HG03521 (cell line): ENCODE measurements around the gene COX4I2.
"Not testable (repeated sequence)": the region's sequence is repeated elsewhere in the genome, so short reads cannot be mapped to it uniquely, and the experiment has no call there.

Experiments
- ATAC-seq: cut with Tn5 transposase; IDR thresholded peaks from one replicate; pipeline ENCODE4 v1.9.1; 2021; ENCODE audit warnings: mild to moderate bottlenecking, moderate library complexity; ENCODE audit not compliant: unreplicated experiment

Gene COX4I2

DNA sequence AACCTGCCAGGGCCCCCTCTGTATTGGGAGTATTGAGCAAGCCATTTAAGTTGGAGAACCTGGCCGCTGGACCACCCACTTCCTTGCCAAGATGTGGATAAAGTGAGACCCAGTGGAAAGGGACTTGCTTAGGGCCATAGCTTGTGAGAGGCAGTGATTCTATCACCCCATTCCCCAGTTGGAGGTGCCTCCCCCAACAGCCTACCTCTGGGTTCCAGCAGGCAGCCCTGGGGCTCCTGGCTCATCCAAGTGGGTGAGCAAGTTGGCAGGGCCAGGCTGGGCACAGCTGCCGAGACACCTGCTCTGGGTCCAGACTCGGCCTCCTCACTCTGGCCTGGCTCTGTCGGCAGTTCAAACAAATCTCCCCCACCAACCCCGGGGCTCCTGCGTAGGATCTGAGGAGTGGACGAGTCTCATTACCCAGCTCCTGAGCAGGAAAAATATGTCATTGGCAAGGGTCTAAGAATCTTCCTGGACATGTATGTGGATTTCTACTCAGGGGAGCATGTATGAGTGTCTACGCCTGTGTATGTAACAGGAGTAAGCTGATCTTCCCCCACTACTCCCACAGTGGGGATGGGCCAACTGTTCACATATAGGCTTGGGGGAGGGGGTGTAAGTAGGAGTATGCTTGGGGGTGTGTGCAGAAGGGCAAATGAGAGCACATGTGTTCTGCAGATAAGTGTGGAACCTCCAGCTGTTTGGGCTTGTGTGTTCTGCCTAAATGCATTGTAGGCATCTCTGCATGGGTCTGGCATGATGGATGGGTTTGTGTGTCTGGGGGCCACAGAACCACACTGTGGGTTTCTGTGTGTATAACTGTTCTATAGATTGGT lies 30.7 kb upstream of the COX4I2 start:
- no peak for ATAC-seq

DNA sequence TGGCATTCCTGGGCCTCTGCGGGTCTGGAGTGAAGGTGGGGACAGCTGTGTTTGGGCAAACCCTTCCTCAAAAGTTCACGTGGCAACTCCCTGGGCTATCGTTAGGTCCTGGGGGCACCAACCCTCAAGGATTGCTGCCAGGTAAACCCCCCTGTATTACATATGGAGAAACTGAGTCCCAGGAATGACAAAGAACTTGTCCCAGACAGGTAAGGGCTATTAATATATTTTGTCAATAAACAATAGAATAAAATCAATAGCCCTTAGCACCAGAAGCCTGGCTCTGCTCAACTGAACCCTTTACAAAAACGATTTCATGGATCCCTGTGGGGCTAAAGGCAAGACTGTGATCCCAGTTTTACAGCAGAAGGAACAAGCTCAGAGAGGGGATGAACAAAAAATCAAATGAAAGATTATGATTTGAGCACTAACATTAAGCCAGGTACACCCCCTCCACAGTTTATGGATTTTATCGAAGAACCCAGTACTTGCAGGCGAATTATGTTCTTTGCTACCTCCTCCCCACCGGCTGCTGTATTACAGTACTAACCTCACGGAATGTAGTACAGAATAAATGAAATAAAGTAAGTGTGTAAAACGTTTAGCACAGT lies 30.0 kb upstream of the COX4I2 start:
- ATAC-seq, result no peak

DNA sequence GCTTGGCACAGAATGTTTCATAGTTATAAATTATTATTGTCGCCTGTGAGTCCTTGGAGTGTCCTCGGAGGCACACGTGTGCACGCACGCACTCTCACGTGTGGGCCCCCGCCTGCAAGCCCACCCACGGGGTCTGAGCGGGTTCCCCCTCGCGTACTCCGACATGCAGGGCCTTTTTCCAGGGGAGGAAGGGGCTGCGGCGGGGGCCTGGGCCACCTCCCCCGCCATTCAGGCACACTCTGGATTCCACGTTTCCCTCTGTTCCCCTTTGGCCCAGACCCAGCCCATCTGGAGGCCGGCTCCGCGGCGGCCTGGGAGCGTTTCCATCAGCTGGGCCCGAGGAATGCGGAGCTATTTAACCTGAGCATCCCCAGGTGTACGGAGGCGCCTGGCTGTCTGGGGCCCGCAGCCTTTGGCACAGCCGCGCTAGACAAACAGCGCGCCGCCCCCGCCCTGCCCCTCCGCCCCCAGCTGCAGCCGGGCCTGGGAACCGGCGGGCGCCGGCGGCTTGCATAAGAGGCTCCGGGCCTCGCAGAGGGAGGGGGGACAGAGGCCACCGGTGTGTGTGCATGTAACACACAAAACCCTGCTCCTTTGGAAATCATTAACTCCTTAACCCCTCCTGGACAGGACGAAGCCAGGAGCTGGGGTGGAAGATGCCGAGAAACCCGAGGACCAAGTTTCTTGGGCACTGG lies 29.3 kb upstream of the COX4I2 start:
- no peak for ATAC-seq

DNA sequence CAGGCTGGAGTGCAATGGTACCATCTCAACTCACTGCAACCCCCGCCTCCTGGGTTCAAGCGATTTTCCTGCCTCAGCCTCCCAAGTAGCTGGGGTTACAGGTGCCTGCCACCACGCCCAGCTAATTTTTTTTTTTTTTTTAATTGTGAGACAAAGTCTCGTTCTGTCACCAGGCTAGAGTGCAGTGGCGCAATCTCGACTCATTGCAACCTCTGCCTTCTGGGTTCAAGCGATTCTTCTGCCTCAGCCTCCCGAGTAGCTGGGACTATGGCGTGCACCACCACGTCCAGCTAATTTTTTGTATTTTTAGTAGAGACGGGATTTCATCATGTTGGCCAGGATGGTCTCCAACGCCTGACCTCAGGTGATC lies 25.5 kb upstream of the COX4I2 start:
- not testable (repeated sequence) for ATAC-seq

DNA sequence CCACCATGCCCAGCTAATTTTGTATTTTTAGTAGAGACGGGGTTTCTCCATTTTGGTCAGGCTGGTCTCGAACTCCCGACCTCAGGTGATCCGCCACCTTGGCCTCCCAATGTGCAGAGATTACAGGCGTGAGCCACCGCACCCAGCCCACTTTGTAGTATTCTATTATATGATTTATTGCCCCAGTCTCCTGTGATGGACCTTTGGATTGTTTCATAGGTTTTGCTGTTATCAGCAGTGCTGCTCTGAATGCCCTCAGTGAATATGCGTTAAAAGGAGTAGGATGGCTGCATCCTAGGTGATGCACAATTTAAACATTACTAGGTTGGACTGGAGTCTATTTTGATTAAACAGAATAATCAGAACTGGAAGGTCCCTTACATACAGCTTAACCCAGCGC lies 22.3 kb upstream of the COX4I2 start:
- no peak for ATAC-seq

DNA sequence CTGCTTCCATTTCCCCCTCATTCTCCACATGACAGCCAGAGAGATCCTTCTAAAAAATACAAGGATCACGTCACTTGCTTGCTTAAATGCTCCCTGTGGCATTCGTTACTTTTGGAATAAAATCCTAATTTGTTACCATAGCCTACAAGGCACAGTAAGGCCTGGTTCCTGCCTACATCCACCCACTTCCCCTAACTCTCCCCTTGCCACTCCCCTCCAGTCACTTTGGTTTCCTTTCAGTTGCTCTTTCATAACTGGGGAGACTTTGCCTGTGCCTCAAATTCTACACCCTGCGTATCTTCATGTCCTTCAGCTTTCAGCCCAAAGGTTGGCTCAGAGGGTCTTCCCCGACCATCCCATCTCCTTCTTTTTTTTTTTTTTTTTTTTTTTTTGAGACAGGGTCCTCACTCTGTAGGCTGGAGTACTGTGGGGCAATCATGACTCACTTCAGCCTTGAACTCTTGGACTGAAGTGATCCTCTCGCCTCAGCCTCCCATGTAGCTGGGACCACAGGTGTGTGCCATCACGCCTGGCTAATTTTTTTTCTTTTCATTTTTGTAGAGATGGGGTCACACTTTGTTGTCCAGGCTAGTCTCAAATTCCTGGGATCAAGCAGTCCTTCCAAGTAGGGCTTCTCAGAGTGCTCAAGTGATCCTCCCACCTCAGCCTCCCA lies 20.1 kb upstream of the COX4I2 start:
- ATAC-seq, result no peak

DNA sequence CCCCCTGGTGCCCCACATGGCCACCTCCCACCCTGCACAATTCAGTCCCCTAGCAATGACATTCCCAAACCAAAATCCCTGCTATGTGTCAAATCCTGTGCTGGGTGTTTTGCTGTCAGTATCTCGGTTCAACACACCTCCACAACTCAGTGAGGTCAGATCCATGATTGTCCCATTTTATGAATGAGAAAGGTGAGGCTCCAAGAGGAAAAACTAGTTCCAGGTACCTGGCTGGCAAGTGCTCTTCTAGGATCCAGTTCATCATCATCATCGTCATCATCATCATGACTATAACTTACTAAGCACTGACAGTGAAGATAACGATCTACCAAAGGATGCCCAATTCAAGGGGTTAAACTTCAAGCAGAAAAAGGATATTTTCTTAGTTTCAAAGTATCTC lies 17.5 kb upstream of the COX4I2 start:
- no peak for ATAC-seq

DNA sequence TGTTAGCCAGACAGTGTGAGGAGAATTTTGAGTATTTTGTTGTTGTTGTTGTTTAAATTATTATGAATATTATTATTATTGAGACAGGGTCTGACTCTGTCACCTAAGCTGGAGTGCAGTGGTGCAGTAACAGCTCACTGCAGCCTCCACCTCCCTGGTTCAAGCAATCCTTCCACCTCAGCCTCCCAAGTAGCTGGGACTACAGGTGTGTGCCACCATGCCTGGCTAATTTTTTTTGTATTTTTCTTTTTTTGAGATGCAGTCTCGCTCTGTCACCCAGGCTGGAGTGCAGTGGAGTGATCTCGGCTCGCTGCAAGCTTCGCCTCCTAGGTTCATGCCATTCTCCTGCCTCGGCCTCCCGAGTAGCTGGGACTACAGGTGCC lies 14.6 kb upstream of the COX4I2 start:
- ATAC-seq, result not testable (repeated sequence)

DNA sequence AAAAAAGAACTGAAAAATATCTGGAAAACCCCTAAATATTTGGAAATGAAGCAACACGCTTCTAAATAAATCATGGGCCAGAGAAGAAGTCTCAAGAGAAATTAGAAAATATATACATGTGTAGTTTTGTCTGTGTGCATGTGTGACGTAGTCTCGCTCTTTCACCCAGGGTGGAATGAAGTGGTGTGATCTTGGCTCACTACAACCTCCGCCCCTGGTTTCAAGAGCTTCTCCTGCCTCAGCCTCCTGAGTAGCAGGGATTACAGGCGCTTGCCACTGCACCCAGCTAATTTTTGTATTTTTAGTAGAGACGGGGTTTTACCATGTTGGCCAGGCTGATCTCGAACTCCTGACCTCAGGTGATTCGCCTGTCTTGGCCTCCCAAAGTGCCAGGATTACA lies 11.2 kb upstream of the COX4I2 start:
- not testable (repeated sequence) for ATAC-seq

DNA sequence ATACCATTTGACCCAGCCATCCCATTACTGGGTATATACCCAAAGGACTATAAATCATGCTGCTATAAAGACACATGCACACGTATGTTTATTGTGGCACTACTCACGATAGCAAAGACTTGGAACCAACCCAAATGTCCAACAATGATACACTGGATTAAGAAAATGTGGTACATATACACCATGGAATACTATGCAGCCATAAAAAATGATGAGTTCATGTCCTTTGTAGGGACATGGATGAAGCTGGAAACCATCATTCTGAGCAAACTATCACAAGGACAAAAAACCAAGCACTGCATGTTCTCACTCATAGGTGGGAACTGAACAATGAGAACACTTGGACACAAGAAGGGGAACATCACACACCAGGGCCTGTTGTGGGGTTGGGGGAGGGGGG lies 9.7 kb upstream of the COX4I2 start:
- ATAC-seq, result not testable (repeated sequence)

DNA sequence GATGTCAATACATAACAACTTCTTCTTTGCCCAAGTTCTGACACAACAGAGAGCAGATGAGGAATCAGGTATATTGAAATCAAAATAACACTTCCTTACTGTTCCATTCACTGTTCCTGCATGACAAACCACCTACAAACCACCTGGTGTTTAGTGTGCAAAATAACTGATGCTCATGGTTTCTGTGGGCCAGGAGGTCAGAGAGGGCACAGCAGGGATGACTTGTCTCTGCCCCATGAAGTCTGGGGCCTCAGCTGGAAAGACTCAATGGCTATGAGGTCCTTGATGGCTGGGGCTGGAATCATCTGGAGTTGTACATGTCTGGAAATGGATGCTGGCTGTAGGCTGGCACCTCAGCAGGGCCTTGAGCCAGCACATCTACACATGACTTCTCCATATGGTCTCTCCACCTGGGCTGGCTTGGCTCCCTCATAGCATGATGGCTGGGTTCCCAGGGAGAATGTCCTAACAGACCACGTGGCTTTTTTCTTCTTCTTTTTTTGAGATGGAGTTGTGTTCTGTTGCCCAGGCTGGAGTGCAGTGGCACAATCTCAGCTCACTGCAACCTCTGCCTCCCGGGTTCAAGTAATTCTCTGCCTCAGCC lies 7.4 kb upstream of the COX4I2 start:
- no peak for ATAC-seq

DNA sequence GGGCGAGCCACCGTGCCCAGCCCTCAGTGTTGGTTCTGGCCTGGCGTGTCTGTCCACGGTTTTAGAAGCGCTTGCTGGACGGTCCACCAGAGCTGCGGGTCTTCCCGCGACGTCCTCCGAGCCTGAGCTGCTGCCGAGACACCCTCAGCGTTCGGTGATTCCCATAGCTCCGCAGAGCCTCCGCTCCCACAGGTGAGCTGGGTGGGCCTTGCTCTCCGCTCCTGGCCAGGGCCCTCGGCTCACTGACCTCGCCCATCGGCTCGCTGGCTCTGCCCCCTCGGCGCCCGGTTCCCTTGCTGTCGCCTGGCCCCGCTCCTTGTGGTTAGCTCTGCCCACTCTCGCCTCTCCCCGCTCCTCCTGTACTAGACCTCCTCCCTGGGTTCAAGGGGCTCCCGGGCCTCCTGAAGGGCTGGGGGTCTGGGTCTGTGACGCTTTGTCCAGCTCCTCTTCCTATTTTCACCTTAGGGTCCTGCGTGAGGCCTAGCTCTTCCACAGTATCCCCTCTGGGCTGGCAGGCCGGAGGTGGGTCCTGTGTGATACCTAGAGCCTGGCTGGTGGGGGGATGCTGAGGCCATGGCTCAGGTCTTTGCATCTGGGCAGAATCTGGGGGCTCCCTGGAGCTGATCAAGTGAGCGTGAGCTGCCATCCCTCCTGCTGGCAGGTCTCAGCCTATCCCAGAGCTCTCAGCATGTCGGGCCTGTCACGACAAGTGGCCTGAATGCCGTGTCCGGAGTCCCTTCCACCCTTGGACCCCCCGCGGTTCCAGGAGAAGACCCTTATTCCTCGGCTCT lies 5.0 kb upstream of the COX4I2 start:
- ATAC-seq, result no peak

DNA sequence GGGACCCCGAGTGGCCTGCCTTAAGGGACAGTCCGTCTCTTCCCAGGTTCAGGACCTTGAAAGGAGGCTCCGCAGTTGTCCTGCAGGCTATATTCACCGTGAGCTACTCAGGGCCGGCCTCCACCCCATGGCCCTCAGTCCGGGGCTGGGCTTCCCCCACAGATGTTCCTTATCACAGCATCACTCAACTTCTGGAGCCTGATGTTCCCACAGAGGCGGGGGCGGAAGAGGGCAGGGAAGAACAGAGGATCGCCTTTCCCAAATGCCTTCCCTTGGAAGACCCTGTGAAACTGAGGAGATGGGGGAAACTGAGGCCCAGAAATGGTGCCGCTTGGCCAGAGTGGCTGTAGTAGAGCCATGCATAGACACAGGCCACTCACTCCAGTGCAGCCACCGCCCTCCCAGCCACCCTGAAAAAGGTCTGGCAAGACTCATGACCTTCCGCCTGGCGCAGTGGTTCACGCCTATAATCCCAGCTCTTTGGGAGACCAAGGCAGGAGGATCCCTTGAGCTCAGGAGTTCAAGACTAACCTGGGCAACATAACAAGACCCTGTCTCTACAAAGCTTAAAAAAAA lies 4.3 kb upstream of the COX4I2 start:
- no peak for ATAC-seq

DNA sequence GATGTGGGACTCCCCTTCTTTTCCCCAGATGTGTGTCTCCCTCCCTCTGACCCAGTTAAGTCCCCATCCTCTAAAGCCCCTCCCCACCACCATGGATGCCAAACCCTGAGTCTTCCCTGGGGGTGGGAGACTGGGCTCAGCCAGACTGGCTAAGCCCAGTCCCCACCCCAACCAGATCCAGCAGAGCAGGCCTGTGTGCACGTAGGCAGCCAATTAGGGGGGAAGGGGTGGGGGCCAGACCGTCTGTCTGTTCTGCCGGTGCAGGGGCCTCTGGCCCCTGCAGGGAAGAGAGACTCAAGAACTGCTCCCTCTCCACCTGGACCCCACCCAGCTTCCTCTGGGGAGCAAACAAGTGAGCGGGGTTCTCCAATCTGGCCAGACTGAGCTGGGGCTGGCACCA lies 605 bp downstream of the COX4I2 start:
- no peak for ATAC-seq

DNA sequence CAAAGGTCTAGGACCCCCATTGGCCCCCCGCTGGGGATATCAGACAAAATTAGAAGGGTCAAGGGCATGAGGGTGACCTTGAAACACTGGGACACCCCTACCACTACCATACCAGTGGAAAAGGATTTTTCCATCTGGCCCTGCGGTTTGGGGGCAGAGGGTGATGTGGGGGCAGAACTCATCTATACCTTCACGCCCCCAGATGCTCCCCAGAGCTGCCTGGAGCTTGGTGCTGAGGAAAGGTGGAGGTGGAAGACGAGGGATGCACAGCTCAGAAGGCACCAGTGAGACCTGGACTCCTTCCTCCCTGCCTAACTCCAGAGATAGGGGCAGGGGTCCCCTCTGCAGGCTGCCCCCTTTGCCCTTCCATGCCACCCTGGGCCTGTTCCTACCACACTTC lies 1.1 kb downstream of the COX4I2 start:
- ATAC-seq, result no peak

DNA sequence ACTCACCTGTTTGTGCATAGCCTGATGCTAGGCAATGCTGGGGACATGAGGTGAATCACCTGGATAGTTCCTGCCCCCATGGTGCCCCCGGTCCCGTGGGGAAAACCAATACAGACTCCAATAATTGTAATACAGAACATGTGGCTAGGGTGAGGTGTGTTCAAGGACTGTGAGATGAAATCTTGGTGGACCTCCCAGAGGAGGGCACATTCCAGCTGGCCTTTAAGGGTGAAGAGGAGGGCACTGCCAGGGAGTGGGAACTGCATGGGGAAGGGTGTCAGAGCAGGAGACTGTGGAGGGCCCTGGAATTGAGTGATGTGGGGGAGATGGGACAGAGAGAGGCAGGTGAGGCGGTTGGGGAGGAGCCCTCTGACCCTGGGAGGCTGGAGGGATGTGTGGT lies 2.5 kb downstream of the COX4I2 start:
- ATAC-seq, result no peak

DNA sequence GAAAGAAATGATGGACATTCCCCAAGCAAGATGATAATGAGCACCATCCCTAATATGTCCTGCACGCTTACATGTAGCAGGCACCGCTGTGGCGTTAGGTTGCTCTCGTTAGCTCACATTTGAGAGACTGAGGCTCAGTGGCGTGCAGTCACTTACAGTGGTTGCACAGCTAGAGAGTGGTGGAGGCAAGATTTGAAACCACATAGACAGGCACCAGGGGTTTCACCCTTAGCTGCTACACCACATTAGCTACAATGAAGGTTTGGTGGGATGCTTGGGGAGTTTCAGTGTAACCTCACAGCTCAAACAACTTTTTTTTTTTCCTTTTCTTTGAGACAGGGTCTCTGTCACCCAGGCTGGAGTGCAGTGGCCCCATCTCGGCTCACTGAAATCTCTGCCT lies 3.7 kb downstream of the COX4I2 start:
- ATAC-seq, result no peak

DNA sequence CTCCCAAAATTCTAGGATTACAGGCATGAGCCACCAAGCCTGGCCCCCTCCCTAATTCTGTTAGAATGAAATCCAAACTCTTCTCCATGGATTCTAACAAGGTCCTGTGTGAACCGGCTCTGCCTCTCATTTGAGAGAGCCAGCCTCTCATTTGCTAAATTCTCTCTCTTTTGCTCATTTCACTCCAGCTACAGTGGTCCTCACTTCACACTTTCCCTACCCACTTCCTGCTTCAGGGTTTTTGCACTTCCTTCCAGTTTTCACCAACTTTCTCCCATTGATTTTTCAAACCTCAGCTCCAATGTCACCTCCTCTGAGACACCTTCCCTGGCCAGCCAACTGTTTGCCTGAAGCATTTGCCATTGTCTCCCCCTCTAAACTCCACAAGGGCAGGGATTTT lies 5.1 kb downstream of the COX4I2 start:
- no peak for ATAC-seq

DNA sequence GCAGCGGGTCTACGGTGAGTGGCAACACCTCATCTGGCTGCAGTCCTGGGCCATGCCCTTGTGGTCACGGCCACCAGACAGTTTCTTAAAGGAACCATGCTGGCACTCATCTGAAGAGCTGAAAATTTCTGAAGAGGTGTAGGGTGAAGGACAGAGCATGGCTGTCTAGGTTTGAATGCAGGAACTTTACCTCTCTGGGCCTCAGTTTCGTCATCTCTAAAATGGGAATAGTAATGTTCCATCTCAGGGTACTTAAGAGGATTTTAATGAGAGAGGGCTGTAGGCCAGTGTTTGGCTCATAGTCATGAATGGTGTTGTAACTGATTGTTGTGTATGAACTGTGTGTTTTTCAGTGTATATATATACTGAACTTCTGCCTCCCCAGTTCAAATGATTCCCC lies 5.8 kb downstream of the COX4I2 start:
- ATAC-seq, result no peak

DNA sequence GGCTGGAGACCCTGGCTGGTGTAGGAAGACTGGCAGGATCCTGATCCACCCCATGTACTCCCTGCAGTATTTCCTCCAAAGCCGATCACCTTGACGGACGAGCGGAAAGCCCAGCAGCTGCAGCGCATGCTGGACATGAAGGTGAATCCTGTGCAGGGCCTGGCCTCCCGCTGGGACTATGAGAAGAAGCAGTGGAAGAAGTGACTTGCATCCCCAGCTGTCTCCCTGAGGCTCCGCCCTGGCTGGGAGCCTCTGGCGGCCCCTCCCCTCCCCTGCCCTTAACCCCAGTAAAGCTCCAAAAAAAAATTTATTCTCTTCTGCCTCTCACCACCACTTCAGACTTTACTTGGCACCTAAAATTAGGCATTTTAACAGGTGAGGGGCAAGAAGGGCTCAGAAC lies 7.0 kb downstream of the COX4I2 start:
- no peak for ATAC-seq
